Sciatic nerve (tissue), 2 donors: ENCODE data around the gene AANAT. TPM values are rescaled to one million over a fixed set of nuclear protein-coding genes. Genes with fewer than 3 reads are reported as not detected.

ENCODE experiments used
- ATAC-seq: fragments of 200-7000 bp; cut with Tn5 transposase; one replicate; pipeline ENCODE4 v1.9.1; 2020; ENCODE audit warnings: mild to moderate bottlenecking, moderate library complexity
- DNase-seq: peaks from one replicate; pipeline ENCODE4 v3.0.0-alpha.2; 2020; ENCODE audit warnings: low spot score
- intact Hi-C: fragments of 100-400 bp; cut with DNase I; formaldehyde crosslinking; loops from one replicate; pipeline ENCODE4 v1.14.2; 2022
- total RNA-seq: library from RNA; stranded (reverse); fragmentation: NEBNext Ultra II Directional; extraction: Animal tissue kit (Norgen Biotek cat#: 25700); gene quantifications from one replicate; pipeline ENCODE4 v1.2.1, GENCODE V29; 2021
- donor health status: DM: no; HTN: no; CAD: no.
- donor health status: DM: no; HTN: no; CAD: no.

Gene AANAT
- not detected for total RNA-seq

DNA sequence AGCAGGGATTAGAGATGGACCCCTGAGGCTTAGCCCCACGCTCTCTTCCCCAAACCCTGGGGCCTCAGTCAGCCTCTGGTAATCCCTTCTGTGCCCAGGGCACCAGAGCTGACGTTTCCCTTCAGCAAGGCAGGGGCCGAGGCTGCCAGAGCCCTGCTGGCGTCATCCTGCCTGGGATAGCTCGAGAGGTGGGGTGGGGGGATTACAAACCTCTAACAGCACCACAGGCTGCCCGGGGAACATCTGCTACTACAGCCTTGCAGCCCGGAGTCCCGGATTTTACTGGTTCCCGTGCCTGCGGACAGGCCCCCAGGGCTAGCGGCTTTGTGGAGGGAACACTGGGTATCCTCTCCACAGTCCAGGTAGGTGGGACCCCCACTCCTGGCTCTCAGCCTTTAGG lies at the start of gene AANAT:
Gene AANAT, plus strand, starts transcription at position 238 of the 400 bp plus-strand sequence. CDS start 1,144 bp downstream, outside the sequence.
- intact Hi-C loops: loop anchor here (5.0 kb wide), 1 partner anchor 40 kb away; no protein-coding TSS in a partner anchor
- no peak for DNase-seq
- ATAC-seq: no peak

DNA sequence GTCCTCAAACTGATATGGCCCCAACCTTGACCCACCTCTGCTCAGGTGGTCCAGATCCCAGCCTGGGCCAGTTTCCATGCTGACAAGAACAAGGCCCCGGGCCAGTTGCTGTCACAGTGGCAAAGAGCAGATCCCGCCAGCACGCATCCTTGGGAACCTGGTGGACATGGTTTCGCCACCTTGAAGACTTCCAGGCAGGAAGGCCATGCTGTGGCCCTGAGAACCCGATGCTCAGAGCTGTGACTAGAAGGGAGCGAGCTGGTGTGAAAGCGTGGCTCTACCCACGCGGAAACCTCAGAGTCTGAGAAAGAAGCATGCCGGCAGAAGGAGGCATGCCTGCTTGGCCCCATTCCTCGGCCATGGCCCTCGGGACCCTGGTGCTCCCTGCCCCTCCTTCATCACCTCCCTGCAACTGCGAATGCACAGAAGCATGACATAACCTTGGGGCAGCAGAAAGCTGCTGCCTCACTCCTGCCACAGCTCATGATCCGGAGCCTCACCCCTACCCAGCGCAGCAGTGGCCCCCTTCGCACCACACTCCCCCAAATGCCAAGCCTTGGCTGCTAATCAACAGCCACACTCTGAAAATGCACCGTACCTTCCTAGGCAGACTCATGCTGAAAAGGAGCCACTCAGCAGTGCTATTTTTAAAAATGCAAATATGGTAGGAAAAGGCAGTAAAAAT lies 47.7 kb upstream of the AANAT start:
- ATAC-seq (no peak), DNase-seq (no peak)
- intact Hi-C loops: no loop called here

DNA sequence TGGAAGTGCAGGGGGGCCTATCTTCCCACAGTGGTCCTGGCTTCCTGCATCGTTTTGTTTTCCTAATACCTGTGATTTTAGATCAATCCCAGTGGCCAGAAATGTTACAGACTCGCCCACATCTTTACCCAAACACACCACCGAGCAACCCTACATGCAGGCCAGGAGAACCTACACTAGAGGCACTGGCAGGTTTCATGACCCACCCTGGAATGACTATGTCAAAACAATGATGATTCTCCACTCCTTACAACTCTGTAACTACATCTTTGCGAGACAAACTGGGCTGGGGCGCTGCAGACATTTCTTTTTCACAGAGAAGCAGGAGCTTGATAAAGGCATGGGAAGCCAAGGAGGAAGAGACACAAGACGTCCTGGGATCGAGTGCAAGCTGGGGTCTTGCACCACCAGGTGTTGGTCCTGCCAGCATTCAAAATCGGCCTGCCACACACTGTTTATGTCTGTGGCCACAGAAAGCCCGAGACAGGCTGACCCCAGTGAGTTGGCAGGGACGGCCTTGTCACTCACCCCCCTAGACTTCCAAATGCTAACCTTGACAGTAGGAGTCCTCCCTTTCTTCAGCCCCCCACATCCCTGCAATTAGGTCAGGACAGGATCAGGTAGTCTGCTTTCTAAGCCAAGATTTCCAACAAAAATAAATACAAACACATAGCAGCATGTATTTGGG lies 46.9 kb upstream of the AANAT start:
- ATAC-seq: no peak
- DNase-seq: no peak
- intact Hi-C loops: no loop called here

DNA sequence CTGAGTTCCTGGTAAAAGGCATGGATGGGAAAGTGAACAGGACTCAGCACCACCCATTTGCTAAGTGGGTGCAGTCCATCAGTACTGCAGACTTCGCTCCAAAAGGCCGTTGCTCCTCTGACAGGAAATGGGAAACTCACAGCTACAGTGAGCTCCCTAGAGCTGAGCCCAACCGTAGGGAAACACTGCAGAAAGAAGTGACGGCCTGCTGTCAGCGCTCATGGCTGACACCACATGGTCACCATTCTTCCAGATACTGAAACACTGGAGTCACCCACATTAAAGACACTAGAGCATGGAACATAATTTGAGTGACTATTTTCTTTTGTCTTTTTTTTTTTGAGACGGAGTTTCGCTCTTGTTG lies 46.4 kb upstream of the AANAT start:
- no peak for DNase-seq
- intact Hi-C loops: no loop called here
- ATAC-seq: peak; percentile 45

DNA sequence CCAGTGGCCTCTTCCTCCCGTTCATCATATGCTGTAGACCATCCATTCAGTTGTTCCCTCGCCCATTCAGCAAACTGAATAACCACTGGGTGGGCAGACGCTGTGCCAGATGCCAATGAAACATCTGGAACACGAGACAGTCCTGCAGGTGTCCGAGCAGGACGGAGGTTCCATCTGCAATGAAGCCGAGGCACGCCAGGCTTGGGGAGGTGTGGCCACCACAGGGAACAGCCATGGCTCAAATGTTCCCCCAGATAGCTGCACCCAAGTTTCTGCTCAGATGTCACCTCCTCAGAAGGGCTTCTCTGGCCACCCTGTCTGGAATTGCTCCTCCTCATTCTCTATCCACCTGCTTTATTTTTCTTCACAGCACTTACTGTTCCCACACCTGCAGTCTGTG lies 45.0 kb upstream of the AANAT start:
- DNase-seq: no peak
- intact Hi-C loops: no loop called here
- no peak for ATAC-seq

DNA sequence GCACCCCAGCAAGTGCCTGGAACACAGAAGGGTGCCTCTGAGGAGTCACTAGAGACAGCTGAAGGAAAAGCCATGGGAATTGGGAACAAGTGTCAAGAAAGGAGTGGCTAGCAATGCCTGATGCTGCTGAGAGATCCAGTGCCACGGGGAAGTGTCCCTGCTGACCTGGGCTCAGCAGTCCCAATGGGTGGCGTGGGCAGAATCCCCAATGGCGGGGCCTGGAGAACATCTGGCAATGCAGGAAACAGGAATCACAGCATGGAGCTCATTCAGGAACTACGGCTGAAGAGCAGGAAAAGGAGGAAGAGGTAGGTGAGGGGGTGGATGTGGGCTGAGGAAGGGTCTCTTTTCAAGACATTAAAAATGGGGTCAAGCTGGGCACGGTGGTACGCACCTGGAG lies 44.5 kb upstream of the AANAT start:
- intact Hi-C loops: no loop called here
- ATAC-seq (no peak), DNase-seq (no peak)

DNA sequence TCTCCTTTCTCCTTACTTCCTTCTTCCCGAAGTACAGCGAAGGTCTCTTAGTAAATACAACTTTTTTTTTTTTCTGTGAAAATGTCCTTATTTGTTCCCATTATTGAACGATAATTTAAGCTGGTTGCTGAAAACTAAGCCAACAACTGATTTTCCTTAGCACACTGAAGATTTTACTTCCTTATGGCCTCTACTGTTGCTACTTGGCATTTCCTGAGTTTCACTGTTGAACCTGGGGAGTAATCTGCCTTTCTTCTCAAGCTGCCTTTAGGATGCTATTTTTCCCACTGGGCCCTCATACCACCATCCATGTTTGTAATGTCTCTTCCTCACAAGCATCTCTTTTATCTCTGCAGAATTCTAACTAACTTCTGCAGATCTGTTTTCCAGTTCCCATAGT lies 40.5 kb upstream of the AANAT start:
- intact Hi-C loops: no loop called here
- no peak for DNase-seq
- no peak for ATAC-seq

DNA sequence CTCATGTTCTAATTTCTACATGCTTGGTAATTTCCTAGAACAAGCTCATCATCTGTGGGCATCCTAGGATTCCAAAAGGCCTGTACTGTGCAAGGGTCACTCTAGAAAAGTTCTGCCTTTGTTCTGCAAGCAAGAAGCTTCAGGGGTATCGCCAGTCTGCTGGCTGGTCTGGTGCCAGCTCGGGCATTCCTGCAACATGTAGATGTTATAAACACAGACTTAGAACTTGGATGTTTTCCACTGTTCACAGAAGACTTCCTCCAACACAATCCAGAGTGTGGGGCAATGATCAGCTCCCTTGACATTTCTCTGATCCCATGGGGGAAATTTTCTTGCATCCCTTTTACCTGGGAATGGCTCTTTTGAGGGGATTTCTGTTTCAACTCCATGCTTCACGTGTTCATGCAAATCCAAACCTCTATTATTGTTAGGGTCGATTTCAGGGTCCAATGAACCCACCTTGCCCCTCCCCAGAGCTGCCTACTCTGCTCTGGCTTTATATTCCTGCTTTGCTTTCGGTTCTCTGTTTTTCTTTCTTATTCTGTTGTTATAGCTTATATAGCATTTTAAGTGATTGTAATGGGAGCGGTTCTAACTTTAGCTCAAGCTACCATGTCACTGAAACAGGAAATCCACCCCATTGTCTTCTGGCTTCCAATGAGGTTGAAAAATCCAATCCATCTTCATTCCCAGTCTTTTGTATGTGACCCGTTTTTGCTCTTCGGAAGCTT lies 39.7 kb upstream of the AANAT start:
- no peak for ATAC-seq
- DNase-seq: no peak
- intact Hi-C loops: no loop called here

DNA sequence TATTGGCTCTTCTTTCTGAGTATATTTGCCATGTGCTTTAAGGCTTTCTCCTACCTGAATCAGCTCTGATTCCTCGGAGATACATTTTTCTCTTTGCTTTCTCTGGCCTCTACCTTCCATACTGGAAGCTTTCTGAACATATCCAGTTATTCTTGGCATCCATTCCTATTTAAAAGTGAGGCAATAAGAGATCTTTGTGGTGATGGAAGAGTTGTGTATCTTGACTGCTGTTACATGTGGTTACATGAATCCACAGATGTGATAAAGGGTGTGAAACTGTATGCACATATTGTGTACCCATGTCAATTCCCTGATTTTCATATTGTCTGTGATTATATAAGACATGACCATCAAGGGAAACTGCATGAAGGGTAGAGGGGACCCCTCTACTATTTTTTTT lies 38.9 kb upstream of the AANAT start:
- ATAC-seq: no peak
- DNase-seq: no peak
- intact Hi-C loops: no loop called here

DNA sequence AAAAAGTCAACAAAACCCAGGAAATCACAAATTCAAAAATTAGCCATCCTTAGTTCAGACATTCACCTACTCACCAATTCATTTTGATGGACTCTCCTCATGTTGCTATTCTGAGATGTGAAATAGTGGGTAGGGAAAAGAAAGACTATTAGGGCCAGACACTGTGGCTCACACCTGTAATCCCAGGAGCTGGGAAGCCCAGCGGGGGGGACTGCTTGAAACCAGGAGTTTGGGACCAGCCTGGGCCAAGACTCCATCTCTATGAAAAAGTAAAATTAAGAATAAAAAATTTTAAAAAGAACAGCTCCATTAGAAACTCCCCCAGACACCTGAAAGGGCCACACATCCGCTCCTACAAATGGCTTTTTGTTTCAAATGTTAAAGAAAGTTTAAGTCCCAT lies 35.9 kb upstream of the AANAT start:
- ATAC-seq: no peak
- intact Hi-C loops: no loop called here
- no peak for DNase-seq

DNA sequence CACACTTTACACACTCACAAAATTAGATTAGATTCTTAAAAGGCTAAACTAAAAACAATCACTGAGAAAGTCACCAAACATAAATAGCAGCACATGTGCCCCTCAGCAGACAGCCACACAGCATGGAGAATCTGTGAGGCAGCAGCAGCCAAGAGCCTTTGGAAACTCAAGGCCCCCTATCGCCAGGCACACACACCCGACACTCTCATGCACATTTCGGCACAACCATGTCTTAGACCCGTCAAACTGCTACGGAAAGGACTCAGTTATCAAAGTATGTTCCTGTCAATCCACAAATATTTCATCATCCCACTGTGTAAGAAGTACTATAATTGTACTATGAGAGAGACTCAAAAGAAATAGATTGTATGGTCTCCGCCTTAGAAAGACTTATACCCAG lies 35.4 kb upstream of the AANAT start:
- no peak for ATAC-seq
- intact Hi-C loops: no loop called here
- no peak for DNase-seq

DNA sequence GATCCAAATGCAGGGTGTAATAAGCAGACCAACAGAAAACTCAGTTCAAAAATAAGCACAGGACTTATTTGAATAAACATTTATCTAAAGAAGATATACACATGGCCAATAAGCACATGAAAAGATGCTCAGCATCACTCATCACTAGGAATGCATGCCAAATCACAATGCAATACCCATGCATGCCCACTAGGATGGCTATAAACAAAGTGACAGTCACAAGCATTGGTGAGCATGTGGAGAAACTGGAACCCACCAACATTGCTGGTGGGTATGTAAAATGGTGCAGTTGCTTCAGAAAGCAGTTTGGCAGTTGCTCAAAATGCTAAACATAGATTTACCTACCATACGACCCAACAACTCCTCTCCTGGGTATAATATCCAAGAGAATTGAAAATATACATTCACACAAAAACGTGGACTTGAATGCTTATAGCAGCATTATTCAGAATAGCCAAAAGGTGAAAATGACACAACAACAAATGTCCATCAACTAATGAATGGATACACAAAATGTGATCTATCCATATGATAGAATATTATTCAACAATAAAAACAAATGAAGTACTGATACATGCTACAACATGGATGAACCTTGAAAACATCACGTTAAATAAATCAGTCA lies 34.6 kb upstream of the AANAT start:
- DNase-seq (no peak), ATAC-seq (no peak)
- intact Hi-C loops: no loop called here

DNA sequence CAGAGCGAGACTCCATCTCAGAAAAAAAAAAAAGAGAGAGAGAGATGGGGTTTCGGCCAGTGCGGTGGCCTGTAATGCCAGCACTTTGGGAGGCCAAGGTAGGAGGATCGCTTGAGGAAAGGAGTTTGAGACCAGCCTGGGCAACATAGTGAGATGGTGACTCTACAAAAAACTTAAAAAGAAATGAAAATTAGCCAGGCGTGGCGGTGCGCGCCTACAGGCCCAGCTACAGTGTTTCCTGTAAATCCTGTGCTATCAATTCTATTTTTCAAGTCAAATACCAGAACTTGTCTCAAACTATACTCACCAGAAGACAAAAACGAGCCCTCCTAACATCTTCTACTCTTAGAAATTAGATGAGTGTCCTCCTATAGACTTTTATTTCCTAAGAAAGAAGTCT lies 33.7 kb upstream of the AANAT start:
- intact Hi-C loops: no loop called here
- DNase-seq (no peak), ATAC-seq (no peak)

DNA sequence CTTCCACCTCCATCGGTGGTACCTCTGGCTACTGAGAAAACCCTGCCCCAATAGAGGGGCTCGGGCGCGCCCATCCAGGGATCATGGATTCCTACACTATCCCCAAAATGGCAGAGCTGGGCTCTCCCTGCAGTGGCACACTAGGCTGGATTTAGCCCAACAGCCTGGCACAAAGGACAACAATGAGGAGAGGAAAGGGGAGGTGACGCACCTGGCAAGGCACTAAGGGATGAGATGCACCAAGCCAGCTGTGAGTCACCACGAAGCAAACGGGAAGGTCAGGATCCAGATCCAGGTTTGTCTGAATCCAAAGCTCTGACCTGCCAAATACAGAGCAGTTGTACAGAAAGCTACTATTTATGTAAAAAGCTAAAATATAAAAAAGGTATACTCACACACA lies 32.5 kb upstream of the AANAT start:
- intact Hi-C loops: no loop called here
- ATAC-seq: no peak
- no peak for DNase-seq

DNA sequence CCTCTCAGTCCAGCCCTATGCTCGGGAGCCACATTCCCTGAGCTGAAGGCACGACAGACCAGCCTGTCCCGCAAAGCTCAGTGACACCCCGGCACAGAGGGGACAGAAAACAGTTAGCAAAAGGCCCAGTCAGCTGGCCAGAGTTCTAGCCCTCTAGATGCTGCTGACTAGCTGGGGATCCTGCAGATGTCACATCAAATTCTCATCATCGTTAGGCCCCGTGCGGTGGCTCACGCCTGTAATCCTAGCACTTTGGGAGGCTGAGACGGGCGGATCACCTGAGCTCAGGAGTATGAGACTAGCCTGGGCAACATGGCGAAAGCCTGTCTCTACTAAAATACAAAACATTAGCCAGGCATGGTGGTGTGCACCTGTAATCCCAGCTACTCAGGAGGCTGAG lies 31.7 kb upstream of the AANAT start:
- intact Hi-C loops: no loop called here
- DNase-seq (no peak), ATAC-seq (no peak)

DNA sequence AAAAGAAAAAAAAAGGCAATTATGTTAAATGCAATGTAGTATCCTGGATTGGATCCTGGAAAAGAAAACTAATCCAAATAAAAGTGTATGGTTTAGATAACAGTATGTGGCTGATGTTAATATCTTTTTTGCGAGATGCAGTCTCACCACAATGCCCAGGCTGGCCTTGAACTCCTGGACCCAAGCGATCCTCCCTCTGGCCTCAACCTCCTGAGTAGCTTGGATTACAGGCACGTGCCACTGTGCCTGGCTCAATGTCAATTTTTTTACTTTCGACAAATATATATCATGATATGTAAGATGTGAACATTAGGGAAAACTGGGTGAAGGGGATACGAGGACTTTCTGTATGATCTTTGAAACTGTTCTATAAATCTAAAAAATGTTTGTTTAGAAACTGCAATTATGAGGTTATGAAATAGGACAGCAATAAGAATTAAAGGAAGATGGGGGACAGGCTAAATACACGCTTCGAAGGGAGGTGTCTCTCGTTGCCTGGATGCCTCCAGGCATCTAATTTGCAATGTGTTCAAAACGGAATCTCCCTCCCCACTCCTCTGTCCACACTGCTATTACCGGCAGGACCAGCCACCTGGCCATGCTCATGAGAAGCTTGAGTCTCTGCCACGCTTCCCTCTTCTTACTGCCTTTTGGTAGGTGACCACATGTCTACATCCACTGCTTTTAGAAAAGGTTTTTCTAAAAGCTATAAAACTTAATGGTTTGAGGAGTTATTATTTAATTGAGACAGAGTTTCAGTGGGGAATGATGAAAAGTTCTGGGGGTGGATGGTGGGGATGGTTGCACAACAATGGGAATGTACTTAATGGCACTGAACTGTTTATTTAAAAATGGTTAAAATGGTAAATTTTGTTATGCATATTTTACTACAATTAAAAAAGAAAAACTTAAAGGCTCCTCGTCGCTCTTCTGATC lies 29.7 kb upstream of the AANAT start:
- intact Hi-C loops: no loop called here
- ATAC-seq (no peak), DNase-seq (no peak)

DNA sequence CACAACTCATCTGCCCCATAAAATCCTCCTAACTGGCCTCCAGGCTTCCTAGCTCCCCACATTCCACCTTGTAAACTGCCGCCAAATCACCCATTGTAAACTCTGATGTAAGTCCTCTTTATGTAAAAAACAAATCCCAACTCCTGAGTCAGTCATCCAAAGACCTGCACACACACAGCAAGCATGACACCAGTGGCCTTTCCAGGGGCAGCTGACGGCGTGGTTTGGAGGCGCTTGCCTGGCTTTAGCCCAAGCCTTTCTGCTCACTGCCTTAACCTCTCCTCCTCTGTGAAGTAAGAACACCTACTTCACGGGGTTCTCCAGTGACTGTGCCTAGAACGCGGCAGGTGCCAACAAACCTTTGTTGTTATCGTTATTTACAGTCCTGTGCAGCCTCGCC lies 28.5 kb upstream of the AANAT start:
- intact Hi-C loops: no loop called here
- no peak for DNase-seq
- ATAC-seq: no peak

DNA sequence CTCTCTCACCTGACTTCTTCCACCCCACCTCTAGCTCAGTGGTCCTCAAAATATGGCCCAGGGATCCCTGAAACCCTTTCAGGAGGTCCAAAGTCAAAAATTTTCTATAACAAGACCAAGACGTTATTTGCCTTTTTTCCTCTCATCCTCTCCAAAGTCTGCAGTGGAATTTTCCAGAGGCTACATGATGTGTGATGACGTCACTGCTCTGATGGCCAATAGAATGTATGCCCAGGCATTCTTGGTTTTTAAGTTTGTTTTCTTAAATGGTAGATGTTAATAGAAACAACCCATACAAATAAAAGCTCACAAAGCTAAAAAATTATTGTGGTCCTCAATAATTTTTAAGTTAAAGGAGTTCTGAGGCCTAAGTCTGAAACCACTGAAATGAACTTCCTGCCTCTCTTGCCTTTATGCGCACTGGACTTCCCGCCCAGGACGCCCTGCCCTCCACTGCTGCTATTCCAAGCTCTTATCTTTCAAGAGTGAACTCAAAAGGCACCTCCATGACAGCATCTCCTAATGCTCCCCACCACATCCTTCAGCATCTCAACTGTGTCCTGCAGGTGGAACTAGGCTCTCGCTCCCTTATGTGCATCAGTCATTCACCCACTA lies 28.0 kb upstream of the AANAT start:
- no peak for DNase-seq
- no peak for ATAC-seq
- intact Hi-C loops: no loop called here
